CD14-positive monocyte (primary cell): ENCODE results near the gene CNFN. TPM values are rescaled to one million over a fixed set of nuclear protein-coding genes. Genes with fewer than 3 reads are reported as not detected.

Experiments used
- DNase-seq, 3 donors: peaks; one replicate each; pipeline ENCODE4 v3.0.0-alpha.2; 2011 to 2022
- H2AFZ ChIP-seq: 2 replicates; pipeline ENCODE4 v1.6.0; 2012; ENCODE audit warnings: mild to moderate bottlenecking, low read depth, low read length, inconsistent platforms; ENCODE audit not compliant: insufficient read depth, poor library complexity, severe bottlenecking
- H3K27ac ChIP-seq, 2 donors: 1 replicate in 1 of 2; 2 replicates in 1 of 2; pipeline ENCODE4 v1.5.1; 2012 to 2013; ENCODE audit warnings: low read length in 2 of 2, control low read depth in 1 of 2, inconsistent platforms in 1 of 2, low read depth in 1 of 2, mild to moderate bottlenecking in 1 of 2
- H3K27me3 ChIP-seq, 2 donors: one replicate each; pipeline versions ENCODE4 v1.6.0 to v1.6.1; 2011 to 2013; ENCODE audit warnings: low read length in 2 of 2; ENCODE audit not compliant: control insufficient read depth in 2 of 2, insufficient read depth in 2 of 2
- H3K36me3 ChIP-seq, 2 donors: replicated peaks in 1 of 2; 1 replicate in 1 of 2; 2 replicates in 1 of 2; pipeline versions ENCODE4 v1.5.1 to v1.6.1; 2012 to 2013; ENCODE audit warnings: low read length in 2 of 2, control low read depth in 1 of 2, inconsistent platforms in 1 of 2, mild to moderate bottlenecking in 1 of 2; ENCODE audit not compliant: insufficient read depth in 2 of 2, control insufficient read depth in 1 of 2
- H3K4me1 ChIP-seq, 2 donors: 1 replicate in 1 of 2; 2 replicates in 1 of 2; pipeline versions ENCODE4 v1.5.1 to v1.6.1; 2012 to 2013; ENCODE audit warnings: low read length in 2 of 2, control low read depth in 1 of 2, inconsistent platforms in 1 of 2, mild to moderate bottlenecking in 1 of 2, moderate library complexity in 1 of 2; ENCODE audit not compliant: insufficient read depth in 2 of 2, control insufficient read depth in 1 of 2
- H3K4me2 ChIP-seq: replicated peaks from 2 replicates; pipeline ENCODE3; 2012; ENCODE audit warnings: low read length, moderate library complexity, mild to moderate bottlenecking; ENCODE audit not compliant: poor library complexity, severe bottlenecking; ENCODE audit errors: extremely low read depth
- H3K4me3 ChIP-seq, 3 experiments: fragments of 200-600 bp in 1 of 3; sonication (generic) in 1 of 3; replicated peaks in 1 of 3; 1 replicate in 2 of 3; 2 replicates in 1 of 3; pipeline ENCODE4 v1.5.1; 2011 to 2013; ENCODE audit warnings: low read length in 3 of 3, mild to moderate bottlenecking in 3 of 3, control low read depth in 2 of 3, low read depth in 2 of 3, inconsistent platforms in 1 of 3, moderate library complexity in 1 of 3
- H3K79me2 ChIP-seq: 2 replicates; pipeline ENCODE4 v1.6.0; 2012; ENCODE audit warnings: mild to moderate bottlenecking, control low read depth, inconsistent platforms, low read length, moderate library complexity; ENCODE audit not compliant: insufficient read depth
- H3K9ac ChIP-seq: 2 replicates; pipeline ENCODE4 v1.6.0; 2017; ENCODE audit warnings: low read length, mild to moderate bottlenecking; ENCODE audit not compliant: insufficient read depth, poor library complexity, severe bottlenecking
- H3K9me3 ChIP-seq, 2 donors: replicated peaks in 1 of 2; 1 replicate in 1 of 2; 2 replicates in 1 of 2; pipeline versions ENCODE4 v1.5.1 to v1.6.1; 2012 to 2013; ENCODE audit warnings: low read length in 2 of 2, control low read depth in 1 of 2; ENCODE audit not compliant: control insufficient read depth in 1 of 2, insufficient read depth in 1 of 2
- H4K20me1 ChIP-seq: 2 replicates; pipeline ENCODE4 v1.6.0; 2012; ENCODE audit warnings: mild to moderate bottlenecking, low read length, control low read depth, moderate library complexity; ENCODE audit not compliant: insufficient read depth
- H3K27ac Mint-ChIP-seq, 7 donors: one replicate each; pipeline ENCODE4 v1.8.0; 2020; ENCODE audit warnings: mild to moderate bottlenecking in 7 of 7, mixed read lengths in 7 of 7, moderate library complexity in 6 of 7, inconsistent platforms in 2 of 7
- H3K27me3 Mint-ChIP-seq, 3 donors: one replicate each; pipeline ENCODE4 v1.8.0; 2021 to 2022; ENCODE audit warnings: low read depth in 3 of 3, mild to moderate bottlenecking in 3 of 3, mixed read lengths in 3 of 3, moderate library complexity in 3 of 3, inconsistent platforms in 1 of 3
- H3K36me3 Mint-ChIP-seq, 2 donors: one replicate each; pipeline ENCODE4 v1.8.0; 2020; ENCODE audit warnings: mixed read lengths in 2 of 2, inconsistent platforms in 1 of 2, mild to moderate bottlenecking in 1 of 2
- H3K4me1 Mint-ChIP-seq: one replicate; pipeline ENCODE4 v1.8.0; 2020; ENCODE audit warnings: mild to moderate bottlenecking, mixed read lengths
- H3K4me3 Mint-ChIP-seq, 2 donors: one replicate each; pipeline ENCODE4 v1.8.0; 2020; ENCODE audit warnings: mild to moderate bottlenecking in 2 of 2, mixed read lengths in 2 of 2, moderate library complexity in 1 of 2
- H3K9me3 Mint-ChIP-seq, 7 donors: one replicate each; pipeline ENCODE4 v1.8.0; 2020 to 2022; ENCODE audit warnings: mixed read lengths in 7 of 7, mild to moderate bottlenecking in 6 of 7, moderate library complexity in 6 of 7, inconsistent platforms in 2 of 7
- WGBS: methylation state at CpG from one replicate; pipeline ENCODE4 v1.1.5; 2013; ENCODE audit warnings: missing lambda C conversion rate; ENCODE audit not compliant: insufficient coverage; 5-methylcytosine and 5-hydroxymethylcytosine counted together
- intact Hi-C, 2 donors: fragments of 100-400 bp; cut with micrococcal nuclease; formaldehyde crosslinking; loops; one replicate each; pipeline versions ENCODE4 v1.15.0 to v1.15.1; 2023
- polyA plus RNA-seq, 3 donors: library from polyadenylated mRNA; depleted of rRNA in 1 of 3; unstranded in 2 of 3; stranded (reverse) in 1 of 3; fragments of 300-500 nt in 2 of 3; fragments of >200 nt in 1 of 3; fragmentation: Illumina TruSeq in 2 of 3; gene quantifications; 1 replicate in 2 of 3; 2 replicates in 1 of 3; pipeline ENCODE4 v1.2.3, GENCODE V29; 2012 to 2021
- TF ChIP-seq, protein P1 (sequence below): fragments of 200-600 bp; IDR thresholded peaks from one replicate; pipeline ENCODE4 v1.8.0; 2022; ENCODE audit warnings: antibody characterized with exemption, mild to moderate bottlenecking

CNFN gene
- polyA plus RNA-seq, 3 donors = 0.64 to 6.4 (median 3.4) TPM

DNA sequence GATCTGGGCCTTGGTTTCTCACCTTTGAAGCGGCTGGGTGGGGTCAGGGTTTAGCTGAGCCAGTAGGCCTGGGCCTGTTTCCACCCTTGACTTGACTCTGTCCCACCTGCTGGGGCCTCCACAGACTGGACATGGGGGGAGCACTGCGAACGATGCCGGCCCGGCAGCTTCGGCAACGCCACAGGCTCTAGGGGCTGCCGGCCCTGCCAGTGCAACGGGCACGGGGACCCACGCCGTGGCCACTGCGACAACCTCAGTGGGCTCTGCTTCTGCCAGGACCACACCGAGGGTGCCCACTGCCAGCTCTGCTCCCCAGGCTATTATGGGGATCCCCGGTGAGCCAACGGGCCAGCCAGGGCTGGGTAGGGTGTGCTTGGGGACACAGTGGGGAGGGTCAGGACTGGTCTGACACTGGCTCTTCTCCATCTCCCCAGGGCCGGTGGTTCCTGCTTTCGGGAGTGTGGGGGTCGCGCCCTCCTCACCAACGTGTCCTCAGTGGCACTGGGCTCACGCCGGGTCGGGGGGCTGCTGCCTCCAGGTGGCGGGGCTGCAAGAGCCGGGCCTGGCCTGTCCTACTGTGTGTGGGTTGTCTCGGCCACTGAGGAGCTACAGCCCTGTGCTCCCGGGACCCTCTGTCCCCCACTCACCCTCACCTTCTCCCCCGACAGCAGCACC lies 36.6 kb downstream of the CNFN start:
- Histone ChIP-seq H2AFZ (no peak overlapping the region), H3K36me3 (peaks cover 9 to 14% of the 10 kb centered on the region in 2 donors), H3K79me2 (no peaks in the 10 kb centered on the region), H3K27ac (no peak overlapping the region), H3K9ac (no peak overlapping the region), H3K27me3 (no peaks in the 10 kb centered on the region), H3K4me3 (no peak overlapping the region), H3K9me3 (no peaks in the 10 kb centered on the region), H4K20me1 (no peaks in the 10 kb centered on the region), H3K4me2 (no peak overlapping the region), H3K4me1 (no peaks in the 10 kb centered on the region)
- H3K27ac Mint-ChIP-seq = peak overlapping the region in 1 of 7 donors; percentile 80
- no peak for DNase-seq
- H3K4me3 Mint-ChIP-seq = no peak overlapping the region
- H3K36me3 Mint-ChIP-seq = peaks cover 3 to 19% of the 10 kb centered on the region in 2 donors
- 99% methylated on average over 15 of the region's 29 CpGs for WGBS
- H3K27me3 Mint-ChIP-seq = peaks cover 0 to 3% (median 0%) of the 10 kb centered on the region in 3 donors
- no peaks in the 10 kb centered on the region for H3K9me3 Mint-ChIP-seq
- no peaks in the 10 kb centered on the region for H3K4me1 Mint-ChIP-seq
- intact Hi-C loops = no loop called here
- TF ChIP-seq, protein P1, sequence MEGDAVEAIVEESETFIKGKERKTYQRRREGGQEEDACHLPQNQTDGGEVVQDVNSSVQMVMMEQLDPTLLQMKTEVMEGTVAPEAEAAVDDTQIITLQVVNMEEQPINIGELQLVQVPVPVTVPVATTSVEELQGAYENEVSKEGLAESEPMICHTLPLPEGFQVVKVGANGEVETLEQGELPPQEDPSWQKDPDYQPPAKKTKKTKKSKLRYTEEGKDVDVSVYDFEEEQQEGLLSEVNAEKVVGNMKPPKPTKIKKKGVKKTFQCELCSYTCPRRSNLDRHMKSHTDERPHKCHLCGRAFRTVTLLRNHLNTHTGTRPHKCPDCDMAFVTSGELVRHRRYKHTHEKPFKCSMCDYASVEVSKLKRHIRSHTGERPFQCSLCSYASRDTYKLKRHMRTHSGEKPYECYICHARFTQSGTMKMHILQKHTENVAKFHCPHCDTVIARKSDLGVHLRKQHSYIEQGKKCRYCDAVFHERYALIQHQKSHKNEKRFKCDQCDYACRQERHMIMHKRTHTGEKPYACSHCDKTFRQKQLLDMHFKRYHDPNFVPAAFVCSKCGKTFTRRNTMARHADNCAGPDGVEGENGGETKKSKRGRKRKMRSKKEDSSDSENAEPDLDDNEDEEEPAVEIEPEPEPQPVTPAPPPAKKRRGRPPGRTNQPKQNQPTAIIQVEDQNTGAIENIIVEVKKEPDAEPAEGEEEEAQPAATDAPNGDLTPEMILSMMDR = no peak

DNA sequence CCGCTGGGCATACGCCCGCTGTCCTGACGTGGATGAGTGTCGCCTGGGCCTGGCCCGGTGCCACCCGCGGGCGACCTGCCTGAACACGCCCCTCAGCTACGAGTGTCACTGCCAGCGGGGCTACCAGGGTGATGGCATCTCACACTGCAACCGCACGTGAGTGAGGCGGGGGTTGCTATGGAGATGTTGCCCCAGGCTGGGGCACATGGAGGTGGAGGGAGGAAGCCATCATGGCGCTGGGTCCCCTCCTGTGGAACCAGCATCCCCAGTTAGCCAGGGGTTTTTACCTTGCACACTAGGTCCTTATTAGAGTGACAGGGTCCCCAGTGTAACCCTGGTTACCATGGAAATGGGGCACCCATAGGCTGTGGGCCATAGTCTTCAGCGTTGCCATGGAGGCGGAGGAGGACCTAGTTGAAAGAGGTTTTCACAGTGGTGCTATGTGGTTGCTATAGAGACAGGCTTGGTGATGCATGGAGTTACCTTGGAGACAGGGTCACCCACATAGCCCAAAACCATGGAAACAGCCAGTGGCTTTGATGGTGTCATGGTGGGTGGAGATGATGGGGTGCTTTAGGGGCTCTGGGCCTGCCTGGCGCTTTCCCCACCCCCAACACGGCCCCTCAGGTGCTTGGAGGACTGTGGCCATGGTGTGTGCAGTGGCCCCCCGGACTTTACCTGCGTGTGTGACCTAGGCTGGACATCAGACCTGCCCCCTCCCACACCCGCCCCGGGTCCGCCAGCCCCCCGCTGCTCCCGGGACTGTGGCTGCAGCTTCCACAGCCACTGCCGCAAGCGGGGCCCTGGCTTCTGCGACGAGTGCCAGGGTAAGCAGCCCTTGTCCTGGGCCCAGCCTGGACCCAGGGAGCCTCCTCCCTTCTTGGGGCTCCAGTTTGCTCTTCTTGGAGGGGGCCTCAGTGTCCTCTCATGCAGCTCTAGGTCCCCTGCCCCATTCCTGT lies 37.5 kb downstream of the CNFN start:
- H3K9me3 ChIP-seq = no peaks in the 10 kb centered on the region
- peaks cover 0 to 3% (median 0%) of the 10 kb centered on the region in 3 donors for H3K27me3 Mint-ChIP-seq
- no peak for DNase-seq
- peaks cover 7 to 17% of the 10 kb centered on the region in 2 donors for H3K36me3 Mint-ChIP-seq
- H3K27ac Mint-ChIP-seq = peak overlapping the region in 1 of 7 donors; percentile 26
- TF ChIP-seq, protein P1 = no peak
- H3K4me3 ChIP-seq = no peak overlapping the region
- H2AFZ ChIP-seq = no peak overlapping the region
- H3K79me2 ChIP-seq = no peaks in the 10 kb centered on the region
- no peak overlapping the region for H3K4me2 ChIP-seq
- WGBS = 92% methylated on average over 28 of the region's 31 CpGs
- H3K27me3 ChIP-seq = no peaks in the 10 kb centered on the region
- H3K36me3 ChIP-seq = peaks cover 9 to 14% of the 10 kb centered on the region in 2 donors
- H4K20me1 ChIP-seq = no peaks in the 10 kb centered on the region
- intact Hi-C loops = no loop called here
- H3K4me3 Mint-ChIP-seq = no peak overlapping the region
- H3K9me3 Mint-ChIP-seq = no peaks in the 10 kb centered on the region
- no peak overlapping the region for H3K9ac ChIP-seq
- peaks cover 5% of the 10 kb centered on the region for H3K4me1 Mint-ChIP-seq
- no peak overlapping the region for H3K27ac ChIP-seq
- H3K4me1 ChIP-seq = peaks cover 3 to 5% of the 10 kb centered on the region in 2 donors
